ENCODE measurements around the gene UBAP2L. TPM values are rescaled to one million over a fixed set of nuclear protein-coding genes. Genes with fewer than 3 reads are reported as not detected.
"Not testable (repeated sequence)": the region's sequence is repeated elsewhere in the genome, so short reads cannot be mapped to it uniquely, and the experiment has no call there.

The UBAP2L gene
- total and polyA plus RNA-seq, 2 experiments from 2014 or later: 98.5 to 157 TPM

DNA sequence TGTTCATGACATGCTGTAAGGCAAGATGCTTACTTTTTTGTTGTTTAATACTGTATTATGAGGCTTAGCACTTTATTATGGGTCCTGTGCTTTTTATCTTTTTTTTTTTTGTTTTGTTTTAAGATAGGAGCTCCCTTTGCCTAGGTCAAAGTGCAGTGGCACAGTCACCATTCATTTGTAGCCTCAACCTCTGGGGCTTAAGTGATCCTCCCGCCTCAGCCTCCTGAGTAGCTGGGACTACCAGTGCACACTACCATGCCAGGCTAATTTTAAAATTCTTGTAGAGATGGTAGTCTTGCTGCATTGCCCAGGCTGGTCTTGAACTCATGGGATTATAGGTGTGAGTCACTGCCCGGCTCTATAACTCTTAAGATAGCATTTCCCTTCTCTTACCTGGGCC, 4.6 kb downstream of the UBAP2L start:
- H3F3A ChIP-seq (replicated peaks; ENCODE audit: low read depth): no peaks in the 10 kb centered on the region; the same call in 1 of the 2 replicates
- peaks cover 75% of the 10 kb centered on the region for H3K36me3 Mint-ChIP-seq (ENCODE audit: low read depth)
- H3K27me3 Mint-ChIP-seq (ENCODE audit: insufficient read depth, low read depth, poor library complexity): peaks cover 6% of the 10 kb centered on the region
- no peak for DNase-seq (ENCODE audit: low spot score)
- no peak overlapping the region for H3K4me2 ChIP-seq
- H3K27ac ChIP-seq (ENCODE audit: low read depth): no peak overlapping the region
- H3K36me3 ChIP-seq (ENCODE audit: insufficient read depth): peaks cover 44% of the 10 kb centered on the region
- H3K4me3 ChIP-seq: no peak overlapping the region
- H4K20me1 ChIP-seq (replicated peaks; ENCODE audit: insufficient read depth): peaks cover 37% of the 10 kb centered on the region
- peaks cover 21% of the 10 kb centered on the region for H3K4me1 Mint-ChIP-seq
- no peak for ATAC-seq
- peaks cover 94% of the 10 kb centered on the region for H3K79me2 ChIP-seq (replicated peaks; ENCODE audit: insufficient read depth)
- no peak overlapping the region for H3K4me3 Mint-ChIP-seq
- no peaks in the 10 kb centered on the region for H3K9me2 ChIP-seq (ENCODE audit: insufficient read depth)
- H3K27me3 ChIP-seq (ENCODE audit: insufficient read depth): no peaks in the 10 kb centered on the region
- peak overlapping the region; percentile 62; the same call in 1 of the 2 replicates for H3K27ac Mint-ChIP-seq
- H3K4me1 ChIP-seq (ENCODE audit: insufficient read depth): peaks cover 27% of the 10 kb centered on the region
- no peak overlapping the region for H2AFZ ChIP-seq
- peaks cover 4% of the 10 kb centered on the region; the same call in 2 of the 3 replicates for H3K9me3 Mint-ChIP-seq
- no peak for TF ChIP-seq EZH2 (IDR thresholded peaks at IDR 0.05; ENCODE audit: low read depth, unreplicated experiment)
- no peak for TF ChIP-seq ZNF462 (CRISPR knock-in tag; IDR thresholded peaks at IDR 0.05)
- TF ChIP-seq ZNF114 (CRISPR knock-in tag; IDR thresholded peaks at IDR 0.05): no peak
- no peak for TF ChIP-seq ZNF331 (CRISPR knock-in tag; IDR thresholded peaks at IDR 0.05; ENCODE audit: low read depth)
- no peak for TF ChIP-seq NANOG (IDR thresholded peaks at IDR 0.05; ENCODE audit: borderline replicate concordance)
- no peak for TF ChIP-seq POLR2AphosphoS5 (IDR thresholded peaks at IDR 0.05; ENCODE audit: low read depth)
- no peak for TF ChIP-seq CTCF (conservative IDR thresholded peaks at IDR 0.05; ENCODE audit: low read depth in 2 of 2)
- no peak for TF ChIP-seq STAT1 (IDR thresholded peaks at IDR 0.05; ENCODE audit: unreplicated experiment)
- TF ChIP-seq, protein P1, sequence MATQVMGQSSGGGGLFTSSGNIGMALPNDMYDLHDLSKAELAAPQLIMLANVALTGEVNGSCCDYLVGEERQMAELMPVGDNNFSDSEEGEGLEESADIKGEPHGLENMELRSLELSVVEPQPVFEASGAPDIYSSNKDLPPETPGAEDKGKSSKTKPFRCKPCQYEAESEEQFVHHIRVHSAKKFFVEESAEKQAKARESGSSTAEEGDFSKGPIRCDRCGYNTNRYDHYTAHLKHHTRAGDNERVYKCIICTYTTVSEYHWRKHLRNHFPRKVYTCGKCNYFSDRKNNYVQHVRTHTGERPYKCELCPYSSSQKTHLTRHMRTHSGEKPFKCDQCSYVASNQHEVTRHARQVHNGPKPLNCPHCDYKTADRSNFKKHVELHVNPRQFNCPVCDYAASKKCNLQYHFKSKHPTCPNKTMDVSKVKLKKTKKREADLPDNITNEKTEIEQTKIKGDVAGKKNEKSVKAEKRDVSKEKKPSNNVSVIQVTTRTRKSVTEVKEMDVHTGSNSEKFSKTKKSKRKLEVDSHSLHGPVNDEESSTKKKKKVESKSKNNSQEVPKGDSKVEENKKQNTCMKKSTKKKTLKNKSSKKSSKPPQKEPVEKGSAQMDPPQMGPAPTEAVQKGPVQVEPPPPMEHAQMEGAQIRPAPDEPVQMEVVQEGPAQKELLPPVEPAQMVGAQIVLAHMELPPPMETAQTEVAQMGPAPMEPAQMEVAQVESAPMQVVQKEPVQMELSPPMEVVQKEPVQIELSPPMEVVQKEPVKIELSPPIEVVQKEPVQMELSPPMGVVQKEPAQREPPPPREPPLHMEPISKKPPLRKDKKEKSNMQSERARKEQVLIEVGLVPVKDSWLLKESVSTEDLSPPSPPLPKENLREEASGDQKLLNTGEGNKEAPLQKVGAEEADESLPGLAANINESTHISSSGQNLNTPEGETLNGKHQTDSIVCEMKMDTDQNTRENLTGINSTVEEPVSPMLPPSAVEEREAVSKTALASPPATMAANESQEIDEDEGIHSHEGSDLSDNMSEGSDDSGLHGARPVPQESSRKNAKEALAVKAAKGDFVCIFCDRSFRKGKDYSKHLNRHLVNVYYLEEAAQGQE (IDR thresholded peaks at IDR 0.05; ENCODE audit: unreplicated experiment): no peak
- TF ChIP-seq CREB1 (CRISPR knock-in tag; IDR thresholded peaks at IDR 0.05; ENCODE audit: low read depth): no peak

- not testable (repeated sequence) for H3K27ac ChIP-seq (ENCODE audit: low read depth); H3K4me2 ChIP-seq; H3K4me1 ChIP-seq (ENCODE audit: insufficient read depth); H3K4me1 Mint-ChIP-seq; H3K9me2 ChIP-seq (ENCODE audit: insufficient read depth); H3K27me3 Mint-ChIP-seq (ENCODE audit: insufficient read depth, low read depth, poor library complexity); H3K4me3 Mint-ChIP-seq; H3K27me3 ChIP-seq (ENCODE audit: insufficient read depth); H2AFZ ChIP-seq; DNase-seq (ENCODE audit: low spot score); H3K9me3 Mint-ChIP-seq; ATAC-seq; H3K4me3 ChIP-seq; H3K27ac Mint-ChIP-seq
- peaks cover 95% of the 10 kb centered on the region for H3K36me3 ChIP-seq (ENCODE audit: insufficient read depth)
- H4K20me1 ChIP-seq (replicated peaks; ENCODE audit: insufficient read depth): peaks cover 49% of the 10 kb centered on the region
- peaks cover 98% of the 10 kb centered on the region for H3K79me2 ChIP-seq (replicated peaks; ENCODE audit: insufficient read depth)
- H3F3A ChIP-seq (replicated peaks; ENCODE audit: low read depth): peaks cover 13% of the 10 kb centered on the region; the same call in 1 of the 2 replicates
- peaks cover 96% of the 10 kb centered on the region for H3K36me3 Mint-ChIP-seq (ENCODE audit: low read depth)
These were observed 10.4 kb downstream of the UBAP2L start for GRCh38 chr1:154231112-154231511.

All from GM23338 (cell line).